Measurements from ENCODE around the gene ERI2.
"Not testable (repeated sequence)": the region's sequence is repeated elsewhere in the genome, so short reads cannot be mapped to it uniquely, and the experiment has no call there.

The ERI2 gene

GRCh38 chr16:20763461-20764232 is 42.6 kb downstream of the ERI2 start, which contains the start of gene ACSM3:
TSS of gene ACSM3 (plus strand) at chr16:20764014. CDS start at chr16:20770035, 6,021 bp downstream.
- peak; percentile 75 for DNase-seq (ENCODE audit: extremely low read depth, insufficient read length)
- H3K4me3 ChIP-seq (replicated peaks; ENCODE audit: low read depth, low read length): peak within 1 kb of the TSS; percentile 59

GRCh38 chr16:20762404-20763123 is 43.7 kb downstream of the ERI2 start:
- Histone ChIP-seq H3K4me3 (replicated peaks; ENCODE audit: low read depth, low read length) (no peak overlapping the region), H3K36me3 (ENCODE audit: control insufficient read depth, insufficient read depth, low read length) (no peaks in the 10 kb centered on the region), H3K27me3 (replicated peaks; ENCODE audit: control insufficient read depth, insufficient read depth, low read length) (no peaks in the 10 kb centered on the region)
- no peak for DNase-seq (ENCODE audit: extremely low read depth, insufficient read length)
- TF ChIP-seq, protein P1, sequence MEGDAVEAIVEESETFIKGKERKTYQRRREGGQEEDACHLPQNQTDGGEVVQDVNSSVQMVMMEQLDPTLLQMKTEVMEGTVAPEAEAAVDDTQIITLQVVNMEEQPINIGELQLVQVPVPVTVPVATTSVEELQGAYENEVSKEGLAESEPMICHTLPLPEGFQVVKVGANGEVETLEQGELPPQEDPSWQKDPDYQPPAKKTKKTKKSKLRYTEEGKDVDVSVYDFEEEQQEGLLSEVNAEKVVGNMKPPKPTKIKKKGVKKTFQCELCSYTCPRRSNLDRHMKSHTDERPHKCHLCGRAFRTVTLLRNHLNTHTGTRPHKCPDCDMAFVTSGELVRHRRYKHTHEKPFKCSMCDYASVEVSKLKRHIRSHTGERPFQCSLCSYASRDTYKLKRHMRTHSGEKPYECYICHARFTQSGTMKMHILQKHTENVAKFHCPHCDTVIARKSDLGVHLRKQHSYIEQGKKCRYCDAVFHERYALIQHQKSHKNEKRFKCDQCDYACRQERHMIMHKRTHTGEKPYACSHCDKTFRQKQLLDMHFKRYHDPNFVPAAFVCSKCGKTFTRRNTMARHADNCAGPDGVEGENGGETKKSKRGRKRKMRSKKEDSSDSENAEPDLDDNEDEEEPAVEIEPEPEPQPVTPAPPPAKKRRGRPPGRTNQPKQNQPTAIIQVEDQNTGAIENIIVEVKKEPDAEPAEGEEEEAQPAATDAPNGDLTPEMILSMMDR (IDR thresholded peaks at IDR 0.05; ENCODE audit: insufficient read depth, low read length, poor library complexity, severe bottlenecking): no peak

More at GRCh38 chr16:20763461-20764232, 42.6 kb downstream of the ERI2 start, which contains the start of gene ACSM3:
- TF ChIP-seq, protein P1 (IDR thresholded peaks at IDR 0.05; ENCODE audit: insufficient read depth, low read length, poor library complexity, severe bottlenecking): no peak
- no peaks in the 10 kb centered on the region for H3K27me3 ChIP-seq (replicated peaks; ENCODE audit: control insufficient read depth, insufficient read depth, low read length)
- H3K36me3 ChIP-seq (ENCODE audit: control insufficient read depth, insufficient read depth, low read length): no peaks in the 10 kb centered on the region

GRCh38 chr16:20761175-20761574 is 45.1 kb downstream of the ERI2 start:
- no peak overlapping the region for H3K4me3 ChIP-seq (replicated peaks; ENCODE audit: low read depth, low read length)
- TF ChIP-seq, protein P1 (IDR thresholded peaks at IDR 0.05; ENCODE audit: insufficient read depth, low read length, poor library complexity, severe bottlenecking): no peak
- no peak for DNase-seq (ENCODE audit: extremely low read depth, insufficient read length)
- no peaks in the 10 kb centered on the region for H3K27me3 ChIP-seq (replicated peaks; ENCODE audit: control insufficient read depth, insufficient read depth, low read length)
- H3K36me3 ChIP-seq (ENCODE audit: control insufficient read depth, insufficient read depth, low read length): no peaks in the 10 kb centered on the region

GRCh38 chr16:20760346-20760745 is 45.9 kb downstream of the ERI2 start:
- Histone ChIP-seq H3K27me3 (replicated peaks; ENCODE audit: control insufficient read depth, insufficient read depth, low read length) (no peaks in the 10 kb centered on the region), H3K4me3 (replicated peaks; ENCODE audit: low read depth, low read length) (no peak overlapping the region), H3K36me3 (ENCODE audit: control insufficient read depth, insufficient read depth, low read length) (no peaks in the 10 kb centered on the region)
- no peak for DNase-seq (ENCODE audit: extremely low read depth, insufficient read length)
- TF ChIP-seq, protein P1 (IDR thresholded peaks at IDR 0.05; ENCODE audit: insufficient read depth, low read length, poor library complexity, severe bottlenecking): no peak

GRCh38 chr16:20755799-20756198 is 50.5 kb downstream of the ERI2 start:
- DNase-seq (ENCODE audit: extremely low read depth, insufficient read length): not testable (repeated sequence)

GRCh38 chr16:20755238-20755637 is 51.0 kb downstream of the ERI2 start:
- Histone ChIP-seq H3K36me3 (ENCODE audit: control insufficient read depth, insufficient read depth, low read length) (no peaks in the 10 kb centered on the region), H3K27me3 (replicated peaks; ENCODE audit: control insufficient read depth, insufficient read depth, low read length) (no peaks in the 10 kb centered on the region), H3K4me3 (replicated peaks; ENCODE audit: low read depth, low read length) (no peak overlapping the region)
- DNase-seq (ENCODE audit: extremely low read depth, insufficient read length): no peak
- TF ChIP-seq, protein P1 (IDR thresholded peaks at IDR 0.05; ENCODE audit: insufficient read depth, low read length, poor library complexity, severe bottlenecking): no peak

More at GRCh38 chr16:20755799-20756198, 50.5 kb downstream of the ERI2 start:
- H3K27me3 ChIP-seq (replicated peaks; ENCODE audit: control insufficient read depth, insufficient read depth, low read length); H3K36me3 ChIP-seq (ENCODE audit: control insufficient read depth, insufficient read depth, low read length); H3K4me3 ChIP-seq (replicated peaks; ENCODE audit: low read depth, low read length): not testable (repeated sequence)

All from GM06990 (cell line).